SU-DHL-6 (cell line): ENCODE data around the gene FLNA.
A peak's percentile ranks its signal among the peaks of the same experiment; 100 is the strongest.

ENCODE experiments used
- H2AFZ ChIP-seq: fragments of 200-600 bp; sonication (generic); 2 replicates; pipeline ENCODE4 v1.6.1; 2014; ENCODE audit warnings: low read depth, mild to moderate bottlenecking, moderate library complexity, mixed read lengths, antibody characterized with exemption, low read length; ENCODE audit not compliant: severe bottlenecking
- H3F3A ChIP-seq: fragments of 200-600 bp; shearing (Covaris generic); 2 replicates; pipeline ENCODE4 v1.6.0; 2016; ENCODE audit warnings: antibody characterized with exemption, mild to moderate bottlenecking; ENCODE audit not compliant: insufficient read depth
- H3K27ac ChIP-seq: fragments of 200-600 bp; sonication (generic); 2 replicates; pipeline ENCODE4 v1.5.1; 2016; ENCODE audit warnings: low read depth, mild to moderate bottlenecking, low read length, moderate library complexity, mixed read lengths
- H3K27me3 ChIP-seq: fragments of 200-600 bp; sonication (generic), shearing (Covaris generic); 2 replicates; pipeline ENCODE4 v1.6.0; 2014; ENCODE audit warnings: mild to moderate bottlenecking, low read length
- H3K36me3 ChIP-seq: fragments of 200-600 bp; sonication (generic); 2 replicates; pipeline ENCODE4 v1.6.1; 2014; ENCODE audit warnings: mild to moderate bottlenecking, low read length, mixed read lengths
- H3K4me2 ChIP-seq: fragments of 300-600, 200-600 bp; shearing (Covaris generic), sonication (generic); 2 replicates; pipeline ENCODE4 v1.6.0; 2014; ENCODE audit warnings: low read length, low read depth, mild to moderate bottlenecking; ENCODE audit not compliant: poor library complexity, severe bottlenecking
- H3K4me3 ChIP-seq: fragments of 200-600 bp; sonication (generic); 2 replicates; pipeline ENCODE4 v1.5.1; 2014; ENCODE audit warnings: antibody characterized with exemption, low read length, mild to moderate bottlenecking, mixed read lengths; ENCODE audit not compliant: insufficient read depth, poor library complexity, severe bottlenecking
- H3K79me2 ChIP-seq: fragments of 200-600 bp; sonication (generic); 2 replicates; pipeline ENCODE4 v1.6.1; 2014; ENCODE audit warnings: mild to moderate bottlenecking, low read length, moderate library complexity; ENCODE audit not compliant: insufficient read depth
- H3K9ac ChIP-seq: fragments of 200-600 bp; sonication (generic); 2 replicates; pipeline ENCODE4 v1.7.0; 2014; ENCODE audit warnings: mild to moderate bottlenecking, low read length
- H3K9me2 ChIP-seq: fragments of 200-600 bp; sonication (generic); replicated peaks from 2 replicates; pipeline ENCODE4 v1.6.1; 2014; ENCODE audit warnings: low read length; ENCODE audit not compliant: insufficient read depth
- H3K9me3 ChIP-seq: fragments of 200-600 bp; sonication (generic); 2 replicates; pipeline ENCODE4 v1.6.1; 2014; ENCODE audit warnings: low read length, mixed read lengths; ENCODE audit not compliant: insufficient read depth
- H4K20me1 ChIP-seq: fragments of 200-600 bp; sonication (generic); 2 replicates; pipeline ENCODE4 v1.6.1; 2014; ENCODE audit warnings: low read depth, mild to moderate bottlenecking, antibody characterized with exemption, low read length, moderate library complexity, mixed read lengths
- EZH2phosphoT487 ChIP-seq: fragments of 200-600 bp; sonication (generic), shearing (Covaris generic); conservative IDR thresholded peaks from 2 replicates; pipeline ENCODE4 v1.6.1; 2018; ENCODE audit warnings: mild to moderate bottlenecking, antibody characterized with exemption, low read length, moderate library complexity, mixed read lengths
- TF ChIP-seq, protein P1 (sequence below): fragments of 200-600 bp; sonication (generic); IDR thresholded peaks from one replicate; pipeline ENCODE4 v1.5.1; 2017; ENCODE audit warnings: antibody characterized with exemption, mild to moderate bottlenecking, low read length, moderate library complexity; ENCODE audit not compliant: insufficient read depth, poor library complexity, severe bottlenecking

FLNA gene

DNA sequence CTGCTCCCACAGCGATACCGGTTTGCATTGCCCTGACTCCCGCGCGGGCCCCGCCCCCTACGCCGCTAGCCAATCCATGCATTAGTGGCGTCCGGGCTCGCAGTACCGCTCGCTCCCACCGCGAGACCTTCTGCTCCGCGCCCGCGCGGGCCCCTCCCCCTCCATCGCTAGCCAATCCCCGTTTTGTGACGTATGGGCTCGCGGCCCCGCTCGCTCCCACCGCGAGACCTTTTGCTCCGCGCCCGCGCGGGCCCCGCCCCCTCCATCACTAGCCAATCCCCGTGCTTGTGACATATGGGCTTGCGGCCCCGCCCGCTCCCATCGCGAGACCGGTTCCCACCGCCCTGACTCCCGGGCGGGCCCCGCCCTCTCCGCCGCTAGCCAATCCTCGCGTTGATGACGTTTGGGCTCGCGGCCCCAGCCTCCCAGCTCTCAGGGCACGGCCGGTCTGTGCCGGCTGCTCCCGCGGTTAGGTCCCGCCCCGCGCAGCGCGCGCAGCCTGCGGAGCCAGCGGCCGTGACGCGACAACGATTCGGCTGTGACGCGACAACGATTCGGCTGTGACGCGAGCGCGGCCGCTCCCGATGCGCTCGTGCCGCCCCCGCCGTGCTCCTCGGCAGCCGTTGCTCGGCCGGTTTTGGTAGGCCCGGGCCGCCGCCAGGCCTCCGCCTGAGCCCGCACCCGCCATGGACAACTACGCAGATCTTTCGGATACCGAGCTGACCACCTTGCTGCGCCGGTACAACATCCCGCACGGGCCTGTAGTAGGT, 4.5 kb upstream of the FLNA start, which contains the start of gene EMD:
TSS of gene EMD (plus strand) at position 497 of the 770 bp plus-strand sequence. CDS start at position 687, 190 bp downstream.
- no peaks in the 10 kb centered on the region for H3K27me3 ChIP-seq
- H3K9me3 ChIP-seq = no peaks in the 10 kb centered on the region
- H3K9ac ChIP-seq = peak within 1 kb of the TSS; percentile 97
- peaks cover 12% of the 10 kb centered on the region for H3K79me2 ChIP-seq
- no peak within 1 kb of the TSS for H2AFZ ChIP-seq
- no peaks in the 10 kb centered on the region for H4K20me1 ChIP-seq
- no peaks in the 10 kb centered on the region for H3F3A ChIP-seq
- peak within 1 kb of the TSS; percentile 76 for H3K4me2 ChIP-seq
- peak within 1 kb of the TSS; percentile 69 for H3K4me3 ChIP-seq
- H3K9me2 ChIP-seq = no peaks in the 10 kb centered on the region
- TF ChIP-seq, protein P1, sequence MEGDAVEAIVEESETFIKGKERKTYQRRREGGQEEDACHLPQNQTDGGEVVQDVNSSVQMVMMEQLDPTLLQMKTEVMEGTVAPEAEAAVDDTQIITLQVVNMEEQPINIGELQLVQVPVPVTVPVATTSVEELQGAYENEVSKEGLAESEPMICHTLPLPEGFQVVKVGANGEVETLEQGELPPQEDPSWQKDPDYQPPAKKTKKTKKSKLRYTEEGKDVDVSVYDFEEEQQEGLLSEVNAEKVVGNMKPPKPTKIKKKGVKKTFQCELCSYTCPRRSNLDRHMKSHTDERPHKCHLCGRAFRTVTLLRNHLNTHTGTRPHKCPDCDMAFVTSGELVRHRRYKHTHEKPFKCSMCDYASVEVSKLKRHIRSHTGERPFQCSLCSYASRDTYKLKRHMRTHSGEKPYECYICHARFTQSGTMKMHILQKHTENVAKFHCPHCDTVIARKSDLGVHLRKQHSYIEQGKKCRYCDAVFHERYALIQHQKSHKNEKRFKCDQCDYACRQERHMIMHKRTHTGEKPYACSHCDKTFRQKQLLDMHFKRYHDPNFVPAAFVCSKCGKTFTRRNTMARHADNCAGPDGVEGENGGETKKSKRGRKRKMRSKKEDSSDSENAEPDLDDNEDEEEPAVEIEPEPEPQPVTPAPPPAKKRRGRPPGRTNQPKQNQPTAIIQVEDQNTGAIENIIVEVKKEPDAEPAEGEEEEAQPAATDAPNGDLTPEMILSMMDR = no peak
- TF ChIP-seq EZH2phosphoT487 = no peak
- H3K36me3 ChIP-seq = no peaks in the 10 kb centered on the region
- H3K27ac ChIP-seq = peak within 1 kb of the TSS; percentile 82

DNA sequence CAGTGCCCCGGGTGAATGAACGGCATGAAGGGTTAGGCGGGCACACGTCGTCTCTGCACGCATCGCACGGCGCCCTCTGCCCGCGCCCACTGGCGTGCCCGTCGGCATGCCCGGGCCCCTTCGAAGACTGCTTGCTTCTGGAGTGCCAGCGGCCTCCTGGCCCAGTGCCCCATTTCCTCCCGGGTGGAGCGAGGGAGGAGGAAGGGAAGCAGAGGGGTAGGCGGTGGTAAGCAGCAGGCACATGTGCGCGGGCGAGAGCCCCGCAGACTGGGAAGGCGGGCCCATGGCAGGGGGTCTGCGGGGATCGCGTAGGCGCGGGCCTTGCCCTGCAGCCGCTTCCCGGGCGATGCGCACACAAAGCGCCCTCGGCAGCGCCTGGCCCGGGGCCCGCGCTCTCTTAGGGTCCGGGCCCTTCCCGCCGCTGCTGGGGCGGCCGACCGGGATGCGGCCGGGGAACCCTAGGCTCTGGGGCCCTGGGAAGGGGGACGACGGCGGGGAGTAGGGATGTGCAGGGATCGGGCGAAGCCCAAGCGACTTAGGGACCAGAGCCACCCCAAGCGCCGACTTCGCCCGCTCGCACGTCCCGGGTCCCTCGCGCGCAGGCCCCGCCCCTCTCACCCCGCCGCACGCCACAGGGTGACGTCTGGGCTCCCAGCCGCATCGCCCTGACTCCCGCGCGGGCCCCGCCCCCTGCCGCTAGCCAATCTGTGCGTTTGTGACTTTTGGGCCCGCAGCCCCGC, 3.8 kb upstream of the FLNA start:
- H3K79me2 ChIP-seq = peaks cover 12% of the 10 kb centered on the region
- no peaks in the 10 kb centered on the region for H3K9me3 ChIP-seq
- peak overlapping the region; percentile 63 for H3K4me2 ChIP-seq
- peak overlapping the region; percentile 82 for H3K27ac ChIP-seq
- no peaks in the 10 kb centered on the region for H3F3A ChIP-seq
- H2AFZ ChIP-seq = no peak overlapping the region
- H3K36me3 ChIP-seq = no peaks in the 10 kb centered on the region
- H3K27me3 ChIP-seq = no peaks in the 10 kb centered on the region
- no peaks in the 10 kb centered on the region for H3K9me2 ChIP-seq
- peak overlapping the region; percentile 57 for H3K4me3 ChIP-seq
- no peaks in the 10 kb centered on the region for H4K20me1 ChIP-seq
- TF ChIP-seq, protein P1 = no peak
- no peak for TF ChIP-seq EZH2phosphoT487
- peak overlapping the region; percentile 90 for H3K9ac ChIP-seq

DNA sequence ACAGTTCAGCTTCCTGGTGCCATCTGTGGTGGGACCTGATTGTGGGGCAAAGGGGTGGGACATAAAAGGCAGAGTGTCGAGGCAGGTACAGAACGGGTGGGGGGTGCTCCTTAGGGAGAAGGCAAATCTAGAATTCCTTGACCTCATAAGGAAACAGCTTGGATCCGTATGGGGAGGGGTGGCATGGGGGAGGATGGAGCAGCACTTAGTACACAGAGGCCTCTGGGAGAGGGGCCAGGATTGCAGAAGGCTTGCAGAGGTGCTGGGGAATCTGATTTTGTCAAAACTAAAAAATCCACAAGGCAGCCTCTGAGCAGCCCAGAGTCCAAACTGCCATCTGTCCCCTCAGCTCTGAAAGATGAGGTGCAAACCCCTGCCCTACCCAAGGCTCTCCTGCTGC, 2.3 kb upstream of the FLNA start:
- TF ChIP-seq EZH2phosphoT487 = no peak
- TF ChIP-seq, protein P1 = no peak
- Histone ChIP-seq H3K79me2 (peaks cover 12% of the 10 kb centered on the region), H3K9ac (no peak overlapping the region), H3K4me2 (no peak overlapping the region), H3K9me3 (no peaks in the 10 kb centered on the region), H3F3A (no peaks in the 10 kb centered on the region), H3K9me2 (no peaks in the 10 kb centered on the region), H4K20me1 (no peaks in the 10 kb centered on the region), H2AFZ (no peak overlapping the region), H3K36me3 (no peaks in the 10 kb centered on the region), H3K27ac (no peak overlapping the region), H3K27me3 (no peaks in the 10 kb centered on the region), H3K4me3 (no peak overlapping the region)
